Measurements from ENCODE around the gene NBEA. TPM values are rescaled to one million over a fixed set of nuclear protein-coding genes. Genes with fewer than 3 reads are reported as not detected.

Gene NBEA
- total RNA-seq, 1 experiment from 2014 or later = 4.4 TPM

GRCh38 chr13:35526577-35526976 is 584.5 kb downstream of the NBEA start:
- H3K4me1 ChIP-seq (ENCODE audit: insufficient read depth, low read length) = no peaks in the 10 kb centered on the region
- no peak overlapping the region for H3K9ac ChIP-seq (ENCODE audit: low read length)
- no peak for ATAC-seq
- intact Hi-C loops (cut with micrococcal nuclease) = no loop called here
- ChIA-PET POLR2A (ENCODE audit: unreplicated experiment) (no interaction called here), CTCF (no interaction called here)
- no peaks in the 10 kb centered on the region for H3K9me2 ChIP-seq (replicated peaks; ENCODE audit: low read length)
- H3K36me3 ChIP-seq (ENCODE audit: low read depth, low read length) = no peaks in the 10 kb centered on the region
- H3K4me3 ChIP-seq (ENCODE audit: low read length) = no peak overlapping the region
- no peak for DNase-seq
- H4K20me1 ChIP-seq (ENCODE audit: low read length) = no peaks in the 10 kb centered on the region
- no peaks in the 10 kb centered on the region for H3K27me3 ChIP-seq (ENCODE audit: low read length)
- H3K9me3 ChIP-seq (ENCODE audit: low read length) = no peaks in the 10 kb centered on the region
- no peaks in the 10 kb centered on the region for H3K79me2 ChIP-seq (ENCODE audit: low read length)
- no peak overlapping the region for H2AFZ ChIP-seq (ENCODE audit: low read length)
- no peaks in the 10 kb centered on the region for H3F3A ChIP-seq (ENCODE audit: low read length, unreplicated experiment)
- TF ChIP-seq EZH2phosphoT487 (IDR thresholded peaks at IDR 0.05; ENCODE audit: borderline replicate concordance, low read length) (no peak), EZH2 (IDR thresholded peaks at IDR 0.05; ENCODE audit: low read length, unreplicated experiment) (no peak), CTCF (conservative IDR thresholded peaks at IDR 0.05; ENCODE audit: low read depth, low read length) (no peak)
- H3K4me2 ChIP-seq (ENCODE audit: low read length) = no peak overlapping the region
- no TSS peak for BruUV-seq (replicated peaks)
- no peak overlapping the region for H3K27ac ChIP-seq (ENCODE audit: low read length)

- CTCF ChIA-PET = no interaction called here
- no peaks in the 10 kb centered on the region for H3K4me1 ChIP-seq (ENCODE audit: insufficient read depth, low read length)
- ATAC-seq = no peak
These were observed 585.4 kb downstream of the NBEA start for GRCh38 chr13:35527451-35527850.

GRCh38 chr13:35530147-35530546 is 588.1 kb downstream of the NBEA start:
- POLR2A ChIA-PET (ENCODE audit: unreplicated experiment) = no interaction called here
- no peaks in the 10 kb centered on the region for H3K36me3 ChIP-seq (ENCODE audit: low read depth, low read length)

More at GRCh38 chr13:35527451-35527850, 585.4 kb downstream of the NBEA start:
- no TSS peak for BruUV-seq (replicated peaks)
- Histone ChIP-seq H3K9me2 (replicated peaks; ENCODE audit: low read length) (no peaks in the 10 kb centered on the region), H3K9ac (ENCODE audit: low read length) (no peak overlapping the region), H4K20me1 (ENCODE audit: low read length) (no peaks in the 10 kb centered on the region), H3K27ac (ENCODE audit: low read length) (no peak overlapping the region), H3K9me3 (ENCODE audit: low read length) (no peaks in the 10 kb centered on the region), H3K4me3 (ENCODE audit: low read length) (no peak overlapping the region), H3K36me3 (ENCODE audit: low read depth, low read length) (no peaks in the 10 kb centered on the region), H3F3A (ENCODE audit: low read length, unreplicated experiment) (no peaks in the 10 kb centered on the region), H3K27me3 (ENCODE audit: low read length) (no peaks in the 10 kb centered on the region), H3K4me2 (ENCODE audit: low read length) (no peak overlapping the region), H3K79me2 (ENCODE audit: low read length) (no peaks in the 10 kb centered on the region), H2AFZ (ENCODE audit: low read length) (no peak overlapping the region)
- POLR2A ChIA-PET (ENCODE audit: unreplicated experiment) = no interaction called here
- TF ChIP-seq EZH2 (IDR thresholded peaks at IDR 0.05; ENCODE audit: low read length, unreplicated experiment) = no peak
- intact Hi-C loops (cut with micrococcal nuclease) = no loop called here
- no peak for DNase-seq

More at GRCh38 chr13:35530147-35530546, 588.1 kb downstream of the NBEA start:
- DNase-seq (no peak), ATAC-seq (no peak)
- H3K4me1 ChIP-seq (ENCODE audit: insufficient read depth, low read length) = no peaks in the 10 kb centered on the region
- H4K20me1 ChIP-seq (ENCODE audit: low read length) = no peaks in the 10 kb centered on the region
- no peak overlapping the region for H3K4me3 ChIP-seq (ENCODE audit: low read length)
- H3K27me3 ChIP-seq (ENCODE audit: low read length) = no peaks in the 10 kb centered on the region
- H3K79me2 ChIP-seq (ENCODE audit: low read length) = no peaks in the 10 kb centered on the region
- H2AFZ ChIP-seq (ENCODE audit: low read length) = no peak overlapping the region
- H3K4me2 ChIP-seq (ENCODE audit: low read length) = no peak overlapping the region
- H3F3A ChIP-seq (ENCODE audit: low read length, unreplicated experiment) = no peaks in the 10 kb centered on the region
- H3K9me3 ChIP-seq (ENCODE audit: low read length) = no peaks in the 10 kb centered on the region
- TF ChIP-seq CTCF (conservative IDR thresholded peaks at IDR 0.05; ENCODE audit: low read depth, low read length) = no peak
- TF ChIP-seq EZH2phosphoT487 (IDR thresholded peaks at IDR 0.05; ENCODE audit: borderline replicate concordance, low read length) = no peak
- TF ChIP-seq EZH2 (IDR thresholded peaks at IDR 0.05; ENCODE audit: low read length, unreplicated experiment) = no peak
- no peaks in the 10 kb centered on the region for H3K9me2 ChIP-seq (replicated peaks; ENCODE audit: low read length)
- BruUV-seq (replicated peaks) = no TSS peak
- no peak overlapping the region for H3K27ac ChIP-seq (ENCODE audit: low read length)
- H3K9ac ChIP-seq (ENCODE audit: low read length) = no peak overlapping the region
- intact Hi-C loops (cut with micrococcal nuclease) = no loop called here
- CTCF ChIA-PET = no interaction called here
